NB4 (cell line): Measurements from ENCODE around the gene LZTFL1.

Source experiments
- POLR2A ChIP-seq: IDR thresholded peaks from 2 replicates; pipeline ENCODE4 v1.6.1; 2011; ENCODE audit warnings: mild to moderate bottlenecking; ENCODE audit not compliant: insufficient read length; ENCODE audit errors: extremely low read depth
- TF ChIP-seq, protein P1 (sequence below): IDR thresholded peaks from one replicate; pipeline ENCODE4 v1.5.1; 2012; ENCODE audit warnings: low read depth, low read length
- TF ChIP-seq, protein P2 (sequence below): IDR thresholded peaks from 2 replicates; pipeline ENCODE4 v1.6.1; 2011; ENCODE audit warnings: low read depth, low read length

DNA sequence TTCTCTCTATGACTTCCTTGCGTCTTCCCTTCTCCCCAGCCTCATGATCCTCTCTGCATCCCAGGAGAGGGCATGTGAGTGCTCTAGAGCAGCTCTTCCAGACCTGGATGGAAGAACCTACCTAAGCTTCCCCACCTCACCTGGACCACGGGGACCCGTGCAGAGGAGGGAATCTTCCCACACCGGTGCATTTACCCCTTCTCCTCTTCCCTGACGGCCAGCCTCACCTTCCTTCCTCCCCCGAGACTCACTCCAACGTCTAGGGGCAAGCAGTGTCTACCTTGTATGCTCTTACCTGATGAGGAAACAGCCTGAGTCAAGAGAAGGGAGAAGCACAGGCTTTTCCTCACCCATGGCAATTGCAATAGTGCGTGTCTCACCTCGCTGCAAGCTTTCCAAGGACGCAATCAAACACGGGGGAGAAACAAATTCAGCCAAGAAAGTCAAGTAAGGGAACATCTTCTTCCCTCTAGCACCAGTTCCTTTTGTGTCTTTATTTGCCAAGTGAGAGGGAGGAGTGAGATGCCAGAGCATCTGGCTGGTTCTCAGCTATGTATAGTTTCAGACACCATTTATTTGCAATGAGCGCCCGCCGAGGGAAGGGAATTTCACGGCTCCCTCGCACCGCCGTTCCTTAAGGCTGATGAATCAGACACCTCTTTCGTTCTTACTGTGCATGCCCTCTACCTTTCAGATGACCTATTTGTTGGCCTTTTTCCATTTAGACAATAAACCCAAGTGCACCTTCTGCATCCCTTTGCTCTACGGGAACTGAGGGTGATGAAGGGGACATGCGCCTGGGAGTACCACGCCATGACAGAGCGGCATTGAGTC is 42.7 kb upstream of the LZTFL1 start:
- TF ChIP-seq, protein P1, sequence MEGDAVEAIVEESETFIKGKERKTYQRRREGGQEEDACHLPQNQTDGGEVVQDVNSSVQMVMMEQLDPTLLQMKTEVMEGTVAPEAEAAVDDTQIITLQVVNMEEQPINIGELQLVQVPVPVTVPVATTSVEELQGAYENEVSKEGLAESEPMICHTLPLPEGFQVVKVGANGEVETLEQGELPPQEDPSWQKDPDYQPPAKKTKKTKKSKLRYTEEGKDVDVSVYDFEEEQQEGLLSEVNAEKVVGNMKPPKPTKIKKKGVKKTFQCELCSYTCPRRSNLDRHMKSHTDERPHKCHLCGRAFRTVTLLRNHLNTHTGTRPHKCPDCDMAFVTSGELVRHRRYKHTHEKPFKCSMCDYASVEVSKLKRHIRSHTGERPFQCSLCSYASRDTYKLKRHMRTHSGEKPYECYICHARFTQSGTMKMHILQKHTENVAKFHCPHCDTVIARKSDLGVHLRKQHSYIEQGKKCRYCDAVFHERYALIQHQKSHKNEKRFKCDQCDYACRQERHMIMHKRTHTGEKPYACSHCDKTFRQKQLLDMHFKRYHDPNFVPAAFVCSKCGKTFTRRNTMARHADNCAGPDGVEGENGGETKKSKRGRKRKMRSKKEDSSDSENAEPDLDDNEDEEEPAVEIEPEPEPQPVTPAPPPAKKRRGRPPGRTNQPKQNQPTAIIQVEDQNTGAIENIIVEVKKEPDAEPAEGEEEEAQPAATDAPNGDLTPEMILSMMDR = no peak
- TF ChIP-seq, protein P2, sequence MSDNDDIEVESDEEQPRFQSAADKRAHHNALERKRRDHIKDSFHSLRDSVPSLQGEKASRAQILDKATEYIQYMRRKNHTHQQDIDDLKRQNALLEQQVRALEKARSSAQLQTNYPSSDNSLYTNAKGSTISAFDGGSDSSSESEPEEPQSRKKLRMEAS = no peak
- no peak for TF ChIP-seq POLR2A
